CD14-positive monocyte (primary cell): Measurements from ENCODE around the gene GPR142. TPM values are rescaled to one million over a fixed set of nuclear protein-coding genes. Genes with fewer than 3 reads are reported as not detected.
A peak's percentile ranks its signal among the peaks of the same experiment; 100 is the strongest.

ENCODE experiments used
- DNase-seq, 3 donors: peaks; one replicate each; pipeline ENCODE4 v3.0.0-alpha.2; 2011 to 2022
- H2AFZ ChIP-seq: 2 replicates; pipeline ENCODE4 v1.6.0; 2012; ENCODE audit warnings: mild to moderate bottlenecking, low read depth, low read length, inconsistent platforms; ENCODE audit not compliant: insufficient read depth, poor library complexity, severe bottlenecking
- H3K27ac ChIP-seq, 2 donors: 1 replicate in 1 of 2; 2 replicates in 1 of 2; pipeline ENCODE4 v1.5.1; 2012 to 2013; ENCODE audit warnings: low read length in 2 of 2, control low read depth in 1 of 2, inconsistent platforms in 1 of 2, low read depth in 1 of 2, mild to moderate bottlenecking in 1 of 2
- H3K27me3 ChIP-seq, 2 donors: one replicate each; pipeline versions ENCODE4 v1.6.0 to v1.6.1; 2011 to 2013; ENCODE audit warnings: low read length in 2 of 2; ENCODE audit not compliant: control insufficient read depth in 2 of 2, insufficient read depth in 2 of 2
- H3K36me3 ChIP-seq, 2 donors: replicated peaks in 1 of 2; 1 replicate in 1 of 2; 2 replicates in 1 of 2; pipeline versions ENCODE4 v1.5.1 to v1.6.1; 2012 to 2013; ENCODE audit warnings: low read length in 2 of 2, control low read depth in 1 of 2, inconsistent platforms in 1 of 2, mild to moderate bottlenecking in 1 of 2; ENCODE audit not compliant: insufficient read depth in 2 of 2, control insufficient read depth in 1 of 2
- H3K4me1 ChIP-seq, 2 donors: 1 replicate in 1 of 2; 2 replicates in 1 of 2; pipeline versions ENCODE4 v1.5.1 to v1.6.1; 2012 to 2013; ENCODE audit warnings: low read length in 2 of 2, control low read depth in 1 of 2, inconsistent platforms in 1 of 2, mild to moderate bottlenecking in 1 of 2, moderate library complexity in 1 of 2; ENCODE audit not compliant: insufficient read depth in 2 of 2, control insufficient read depth in 1 of 2
- H3K4me2 ChIP-seq: replicated peaks from 2 replicates; pipeline ENCODE3; 2012; ENCODE audit warnings: low read length, moderate library complexity, mild to moderate bottlenecking; ENCODE audit not compliant: poor library complexity, severe bottlenecking; ENCODE audit errors: extremely low read depth
- H3K4me3 ChIP-seq, 3 experiments: fragments of 200-600 bp in 1 of 3; sonication (generic) in 1 of 3; replicated peaks in 1 of 3; 1 replicate in 2 of 3; 2 replicates in 1 of 3; pipeline ENCODE4 v1.5.1; 2011 to 2013; ENCODE audit warnings: low read length in 3 of 3, mild to moderate bottlenecking in 3 of 3, control low read depth in 2 of 3, low read depth in 2 of 3, inconsistent platforms in 1 of 3, moderate library complexity in 1 of 3
- H3K79me2 ChIP-seq: 2 replicates; pipeline ENCODE4 v1.6.0; 2012; ENCODE audit warnings: mild to moderate bottlenecking, control low read depth, inconsistent platforms, low read length, moderate library complexity; ENCODE audit not compliant: insufficient read depth
- H3K9ac ChIP-seq: 2 replicates; pipeline ENCODE4 v1.6.0; 2017; ENCODE audit warnings: low read length, mild to moderate bottlenecking; ENCODE audit not compliant: insufficient read depth, poor library complexity, severe bottlenecking
- H3K9me3 ChIP-seq, 2 donors: replicated peaks in 1 of 2; 1 replicate in 1 of 2; 2 replicates in 1 of 2; pipeline versions ENCODE4 v1.5.1 to v1.6.1; 2012 to 2013; ENCODE audit warnings: low read length in 2 of 2, control low read depth in 1 of 2; ENCODE audit not compliant: control insufficient read depth in 1 of 2, insufficient read depth in 1 of 2
- H4K20me1 ChIP-seq: 2 replicates; pipeline ENCODE4 v1.6.0; 2012; ENCODE audit warnings: mild to moderate bottlenecking, low read length, control low read depth, moderate library complexity; ENCODE audit not compliant: insufficient read depth
- H3K27ac Mint-ChIP-seq, 7 donors: one replicate each; pipeline ENCODE4 v1.8.0; 2020; ENCODE audit warnings: mild to moderate bottlenecking in 7 of 7, mixed read lengths in 7 of 7, moderate library complexity in 6 of 7, inconsistent platforms in 2 of 7
- H3K27me3 Mint-ChIP-seq, 3 donors: one replicate each; pipeline ENCODE4 v1.8.0; 2021 to 2022; ENCODE audit warnings: low read depth in 3 of 3, mild to moderate bottlenecking in 3 of 3, mixed read lengths in 3 of 3, moderate library complexity in 3 of 3, inconsistent platforms in 1 of 3
- H3K36me3 Mint-ChIP-seq, 2 donors: one replicate each; pipeline ENCODE4 v1.8.0; 2020; ENCODE audit warnings: mixed read lengths in 2 of 2, inconsistent platforms in 1 of 2, mild to moderate bottlenecking in 1 of 2
- H3K4me1 Mint-ChIP-seq: one replicate; pipeline ENCODE4 v1.8.0; 2020; ENCODE audit warnings: mild to moderate bottlenecking, mixed read lengths
- H3K4me3 Mint-ChIP-seq, 2 donors: one replicate each; pipeline ENCODE4 v1.8.0; 2020; ENCODE audit warnings: mild to moderate bottlenecking in 2 of 2, mixed read lengths in 2 of 2, moderate library complexity in 1 of 2
- H3K9me3 Mint-ChIP-seq, 7 donors: one replicate each; pipeline ENCODE4 v1.8.0; 2020 to 2022; ENCODE audit warnings: mixed read lengths in 7 of 7, mild to moderate bottlenecking in 6 of 7, moderate library complexity in 6 of 7, inconsistent platforms in 2 of 7
- CTCF ChIP-seq: fragments of 200-600 bp; IDR thresholded peaks from one replicate; pipeline ENCODE4 v1.8.0; 2022; ENCODE audit warnings: antibody characterized with exemption, mild to moderate bottlenecking
- WGBS: methylation state at CpG from one replicate; pipeline ENCODE4 v1.1.5; 2013; ENCODE audit warnings: missing lambda C conversion rate; ENCODE audit not compliant: insufficient coverage; 5-methylcytosine and 5-hydroxymethylcytosine counted together
- intact Hi-C, 2 donors: fragments of 100-400 bp; cut with micrococcal nuclease; formaldehyde crosslinking; loops; one replicate each; pipeline versions ENCODE4 v1.15.0 to v1.15.1; 2023
- polyA plus RNA-seq, 3 donors: library from polyadenylated mRNA; depleted of rRNA in 1 of 3; unstranded in 2 of 3; stranded (reverse) in 1 of 3; fragments of 300-500 nt in 2 of 3; fragments of >200 nt in 1 of 3; fragmentation: Illumina TruSeq in 2 of 3; gene quantifications; 1 replicate in 2 of 3; 2 replicates in 1 of 3; pipeline ENCODE4 v1.2.3, GENCODE V29; 2012 to 2021

GPR142 gene
- polyA plus RNA-seq, 3 donors: not detected

- H3K4me3 Mint-ChIP-seq: no peak overlapping the region
- DNase-seq: no peak
- H3K4me2 ChIP-seq: no peak overlapping the region
- H3K4me1 ChIP-seq: peaks cover 15 to 31% of the 10 kb centered on the region in 2 donors
- H2AFZ ChIP-seq: no peak overlapping the region
- TF ChIP-seq CTCF: no peak
- peaks cover 8 to 18% (median 15%) of the 10 kb centered on the region in 3 donors for H3K27me3 Mint-ChIP-seq
- H3K36me3 Mint-ChIP-seq: peaks cover 0 to 4% of the 10 kb centered on the region in 2 donors
- peaks cover 3 to 14% (median 9%) of the 10 kb centered on the region in 7 donors for H3K9me3 Mint-ChIP-seq
- WGBS: 47% methylated on average over 10 of the region's 12 CpGs
- no peaks in the 10 kb centered on the region for H4K20me1 ChIP-seq
- H3K79me2 ChIP-seq: no peaks in the 10 kb centered on the region
- H3K27me3 ChIP-seq: no peaks in the 10 kb centered on the region
- no peak overlapping the region for H3K4me3 ChIP-seq
- H3K9ac ChIP-seq: no peak overlapping the region
- H3K9me3 ChIP-seq: peaks cover 0 to 11% of the 10 kb centered on the region in 2 donors
- H3K36me3 ChIP-seq: no peaks in the 10 kb centered on the region
- no peak overlapping the region for H3K27ac ChIP-seq
- H3K27ac Mint-ChIP-seq: no peak overlapping the region
- intact Hi-C loops: loop anchor here in 1 of 2 donors (5.0 kb wide), 1 partner anchor 33 kb away; no protein-coding TSS in a partner anchor
- H3K4me1 Mint-ChIP-seq: peaks cover 33% of the 10 kb centered on the region
These were observed 21.9 kb downstream of the GPR142 start for GRCh38 chr17:74389084-74389753.

- no peaks in the 10 kb centered on the region for H4K20me1 ChIP-seq
- H3K79me2 ChIP-seq: no peaks in the 10 kb centered on the region
- Mint-ChIP-seq H3K27me3 (peaks cover 8 to 16% (median 12%) of the 10 kb centered on the region in 3 donors), H3K9me3 (peaks cover 3 to 14% (median 9%) of the 10 kb centered on the region in 7 donors), H3K27ac (peak overlapping the region in 1 of 7 donors; percentile 50), H3K4me1 (peaks cover 38% of the 10 kb centered on the region), H3K4me3 (peak overlapping the region in 1 of 2 donors; percentile 51), H3K36me3 (peaks cover 0 to 4% of the 10 kb centered on the region in 2 donors)
- H3K4me3 ChIP-seq: no peak overlapping the region
- peaks cover 15 to 31% of the 10 kb centered on the region in 2 donors for H3K4me1 ChIP-seq
- H3K27me3 ChIP-seq: no peaks in the 10 kb centered on the region
- H3K9ac ChIP-seq: no peak overlapping the region
- H3K4me2 ChIP-seq: no peak overlapping the region
- H3K27ac ChIP-seq: no peak overlapping the region
- peaks cover 0 to 11% of the 10 kb centered on the region in 2 donors for H3K9me3 ChIP-seq
- intact Hi-C loops: loop anchor here in 1 of 2 donors (5.0 kb wide), 1 partner anchor 32 kb away; no protein-coding TSS in a partner anchor
- no peak for DNase-seq
- H2AFZ ChIP-seq: no peak overlapping the region
- no peak for TF ChIP-seq CTCF
- 58% methylated on average over 1 of the region's 2 CpGs for WGBS
- H3K36me3 ChIP-seq: no peaks in the 10 kb centered on the region
These were observed 22.8 kb downstream of the GPR142 start for GRCh38 chr17:74389937-74390679.
